ENCODE measurements around the gene SPACA5.
"Not testable (repeated sequence)": the region's sequence is repeated elsewhere in the genome, so short reads cannot be mapped to it uniquely, and the experiment has no call there.

Gene SPACA5

DNA sequence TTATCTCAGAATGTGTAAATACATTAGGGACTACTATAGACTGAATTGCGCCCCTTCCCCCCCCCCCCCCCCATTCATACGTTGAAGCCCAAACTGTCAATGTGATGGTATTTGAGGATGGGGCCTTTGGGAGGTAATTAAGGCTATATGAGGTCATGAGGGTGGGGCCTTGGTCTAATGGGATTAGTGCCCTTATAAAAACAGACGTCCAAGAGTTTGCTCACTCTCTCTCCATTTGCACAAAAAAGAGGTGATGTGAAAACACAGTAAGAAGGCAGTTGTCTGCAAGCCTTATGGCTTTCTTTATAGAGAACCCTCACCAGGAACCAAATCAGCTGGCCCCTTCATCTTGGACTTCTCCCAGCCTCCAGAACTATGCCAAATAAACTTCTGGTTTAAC lies 15.3 kb downstream of the SPACA5 start:
- no peak for DNase-seq

GRCh38 chrX:48022738-48023137 lies 15.9 kb downstream of the SPACA5 start:
- DNase-seq: peak; percentile 12

- peak; percentile 58 for DNase-seq
These were observed 18.8 kb downstream of the SPACA5 start for GRCh38 chrX:48025561-48025960.

- not testable (repeated sequence) for DNase-seq
These were observed 20.8 kb downstream of the SPACA5 start for GRCh38 chrX:48027545-48027944.

DNA sequence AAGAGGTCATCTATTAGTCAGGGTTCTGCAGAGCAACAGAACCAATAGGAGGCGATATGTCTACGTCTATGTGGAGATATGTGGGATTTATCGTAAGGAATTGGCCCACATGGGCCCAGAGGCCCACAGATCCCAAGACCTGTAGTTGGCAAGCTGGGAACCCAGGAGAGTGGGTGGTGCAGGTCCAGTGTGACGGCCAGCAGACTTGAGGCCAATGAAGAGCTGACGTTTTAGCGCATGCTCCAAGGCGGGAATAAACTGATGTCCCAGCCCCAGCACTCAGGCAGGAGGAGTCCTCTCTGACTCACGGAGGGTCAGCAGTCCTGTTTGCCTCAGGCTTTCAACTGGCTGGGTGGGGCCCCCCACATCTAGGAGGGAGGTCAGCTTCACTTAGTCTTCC lies 21.3 kb downstream of the SPACA5 start:
- DNase-seq: no peak

- DNase-seq: no peak
These were observed 23.4 kb downstream of the SPACA5 start for GRCh38 chrX:48030237-48030636.

DNA sequence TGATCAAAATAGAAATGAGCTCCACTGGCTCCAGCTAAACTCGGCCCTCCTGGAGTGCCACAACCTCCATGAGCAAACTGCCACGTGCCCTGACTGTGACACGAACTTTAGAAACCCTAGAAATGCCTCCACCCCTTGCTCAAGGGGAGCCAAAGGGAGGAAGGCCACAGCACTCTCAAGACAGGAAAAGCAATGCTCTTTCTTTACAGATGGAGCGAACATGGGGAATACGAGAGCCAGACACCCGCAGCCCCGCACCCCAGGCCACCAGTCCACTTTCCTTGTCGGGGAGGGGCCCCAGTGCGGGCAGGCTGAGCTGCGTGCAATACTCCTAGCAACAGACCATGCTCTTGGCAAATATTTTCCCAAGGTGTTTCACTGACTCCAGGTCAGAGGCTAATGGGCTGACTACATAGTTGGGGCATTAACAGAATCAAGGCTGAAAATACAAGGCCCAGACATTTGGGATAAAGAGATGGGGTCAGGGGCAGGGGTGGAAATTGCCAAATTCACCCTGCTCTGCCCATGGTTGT lies 23.9 kb downstream of the SPACA5 start:
- not testable (repeated sequence) for DNase-seq

DNA sequence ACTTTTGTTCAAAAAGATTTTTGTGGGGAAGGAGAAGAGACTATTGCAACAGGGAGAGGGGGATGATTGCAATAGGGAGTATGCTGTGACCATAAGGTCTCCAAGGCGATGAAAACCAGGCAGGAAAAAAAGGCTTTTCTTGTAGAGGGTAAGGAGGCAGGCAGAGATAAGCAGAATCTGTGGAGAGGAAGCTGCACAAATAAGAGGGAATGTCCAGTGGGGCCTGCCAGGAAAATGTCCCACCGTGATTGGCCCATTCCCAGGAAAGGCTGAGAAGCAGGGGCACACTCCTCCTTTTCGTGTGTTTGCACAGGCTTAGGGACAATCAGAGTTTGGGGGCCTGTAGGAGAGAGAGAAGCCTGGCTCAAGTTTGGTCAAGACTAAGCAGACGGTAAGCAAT lies 29.1 kb downstream of the SPACA5 start:
- no peak for DNase-seq

DNA sequence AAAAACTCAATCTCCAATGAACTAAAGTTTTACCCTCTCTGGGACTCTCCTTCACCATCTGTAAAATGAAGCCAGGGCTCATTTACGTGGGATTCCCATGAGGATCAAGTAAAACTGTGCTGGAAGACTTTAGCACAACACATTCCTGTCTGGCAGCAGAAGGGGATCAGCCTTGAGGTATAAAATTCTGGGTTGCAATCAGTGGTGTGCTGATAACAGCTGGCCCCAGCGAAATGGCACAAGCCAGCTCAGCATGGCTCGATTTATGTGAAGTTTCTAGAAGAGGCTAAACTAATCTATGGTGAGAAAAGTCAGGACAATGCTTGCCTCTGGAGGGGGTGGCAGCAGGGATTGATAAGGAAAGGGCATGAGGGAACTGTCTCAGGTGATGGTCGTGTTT lies 36.3 kb downstream of the SPACA5 start:
- no peak for DNase-seq

- peak; percentile 3 for DNase-seq
These were observed 38.9 kb downstream of the SPACA5 start for GRCh38 chrX:48045410-48046311.

GRCh38 chrX:48046846-48047245 lies 40.1 kb downstream of the SPACA5 start:
- no peak for DNase-seq

DNA sequence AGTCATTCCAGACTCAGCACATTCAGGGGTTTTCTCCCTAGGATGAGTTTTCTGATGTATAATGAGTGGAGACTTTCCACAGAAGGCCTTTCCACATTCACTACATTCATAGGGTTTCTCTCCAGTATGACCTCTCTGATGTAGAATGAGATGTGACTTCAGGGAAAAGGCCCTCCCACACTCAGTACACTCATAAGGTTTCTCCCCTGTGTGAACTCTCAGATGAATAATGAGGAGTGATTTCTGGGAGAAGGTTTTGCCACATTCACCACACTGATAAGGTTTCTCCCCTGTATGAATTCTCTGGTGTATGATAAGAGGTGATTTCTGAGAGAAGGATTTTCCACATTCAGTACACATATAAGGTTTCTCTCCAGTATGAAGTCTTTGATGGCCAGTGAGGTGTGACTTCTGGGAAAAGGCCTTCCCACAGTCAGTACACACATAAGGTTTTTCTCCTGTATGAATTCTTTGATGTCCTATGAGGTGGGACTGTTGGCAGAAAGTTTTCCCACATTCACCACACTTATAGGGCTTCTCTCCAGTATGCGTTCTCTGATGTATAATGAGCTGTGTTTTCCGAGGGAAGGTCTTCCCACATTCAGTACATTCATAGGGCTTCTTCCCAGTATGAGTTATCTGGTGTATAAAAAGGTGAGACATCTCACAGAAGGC lies 52.0 kb downstream of the SPACA5 start:
- DNase-seq: no peak

DNA sequence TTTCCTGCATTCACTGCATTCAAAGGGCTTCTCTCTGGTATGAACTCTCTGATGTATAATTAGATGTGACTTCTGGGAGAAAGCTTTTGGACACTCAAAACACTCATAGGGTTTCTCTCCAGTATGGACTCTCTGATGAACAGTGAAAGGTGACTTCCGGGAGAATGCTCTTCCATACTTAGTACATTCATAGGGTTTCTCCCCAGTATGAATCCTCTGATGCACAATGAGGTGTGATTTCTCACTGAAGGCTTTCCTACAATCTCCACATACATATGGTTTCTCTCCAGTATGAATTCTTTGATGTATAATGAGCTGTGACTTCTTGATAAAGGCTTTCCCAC lies 52.5 kb downstream of the SPACA5 start:
- DNase-seq: no peak

All from inflammatory macrophage treated with lipopolysaccharide for 4 hours (primary cell).